Activated CD4-positive, alpha-beta memory T cell treated with anti-CD3 and anti-CD28 coated beads, Interleukin-2, amount 10 ng/mL, durations not matched to agents 7 days and 5 days (primary cell): ENCODE measurements around the gene UBTD1. TPM values are rescaled to one million over a fixed set of nuclear protein-coding genes. Genes with fewer than 3 reads are reported as not detected.
A peak's percentile ranks its signal among the peaks of the same experiment; 100 is the strongest.
"Not testable (repeated sequence)": the region's sequence is repeated elsewhere in the genome, so short reads cannot be mapped to it uniquely, and the experiment has no call there.

Experiments
- CTCF ChIA-PET: fragments of 350-600 bp; sonication (Branson Sonifier 250); formaldehyde crosslinking; loops from one replicate; lab custom pipeline; 2021; ENCODE audit warnings: antibody characterized with exemption, inconsistent platforms; lab: Charles Lee
- POLR2A ChIA-PET: fragments of 350-600 bp; sonication (Branson Sonifier 250); formaldehyde crosslinking; loops from one replicate; lab custom pipeline; 2021; ENCODE audit warnings: antibody characterized with exemption; lab: Charles Lee
- DNase-seq: peaks from one replicate; pipeline ENCODE4 v3.0.0-alpha.2; 2020
- H3K27ac Mint-ChIP-seq: one replicate; pipeline ENCODE4 v1.8.0; 2021; ENCODE audit warnings: mild to moderate bottlenecking, mixed read lengths
- H3K27me3 Mint-ChIP-seq: one replicate; pipeline ENCODE4 v1.8.0; 2021; ENCODE audit warnings: mixed read lengths
- H3K36me3 Mint-ChIP-seq: one replicate; pipeline ENCODE4 v1.8.0; 2021; ENCODE audit warnings: low read depth, mixed read lengths
- H3K4me1 Mint-ChIP-seq: one replicate; pipeline ENCODE4 v1.8.0; 2021; ENCODE audit warnings: mixed read lengths
- H3K4me3 Mint-ChIP-seq: one replicate; pipeline ENCODE4 v1.8.0; 2021; ENCODE audit warnings: mild to moderate bottlenecking, mixed read lengths
- H3K9me3 Mint-ChIP-seq: one replicate; pipeline ENCODE4 v1.8.0; 2021; ENCODE audit warnings: mixed read lengths
- total RNA-seq, 2 experiments: library from RNA; stranded (reverse); gene quantifications; one replicate each; pipeline ENCODE4 v1.2.3, GENCODE V29; 2021

UBTD1 gene
- total RNA-seq, 2 experiments from 2014 or later = 1.4 to 1.6 TPM

DNA sequence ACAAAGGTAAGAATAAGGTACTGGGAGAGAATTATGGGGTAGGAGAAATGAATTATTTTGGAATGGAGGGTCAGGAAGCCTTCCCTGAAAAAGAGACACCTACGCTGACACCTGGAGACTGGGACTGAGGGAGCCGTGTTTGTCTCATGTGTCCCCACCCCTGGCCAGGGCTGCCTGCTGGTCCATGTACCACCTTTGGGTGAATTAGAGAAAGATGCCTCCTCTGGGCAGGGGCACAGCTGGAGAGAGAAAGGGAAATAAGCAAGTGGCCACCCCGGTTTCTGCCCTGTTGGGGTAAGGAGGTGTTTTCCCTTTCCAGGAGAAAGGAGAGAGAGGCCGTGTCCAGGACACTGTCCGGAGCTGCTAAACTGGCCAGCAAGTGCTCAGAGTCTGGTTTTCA lies 21.8 kb downstream of the UBTD1 start:
- CTCF ChIA-PET = no interaction called here
- H3K4me1 Mint-ChIP-seq = no peaks in the 10 kb centered on the region
- H3K36me3 Mint-ChIP-seq = no peaks in the 10 kb centered on the region
- POLR2A ChIA-PET = no interaction called here
- peaks cover 17% of the 10 kb centered on the region for H3K27me3 Mint-ChIP-seq
- no peak for DNase-seq
- no peaks in the 10 kb centered on the region for H3K9me3 Mint-ChIP-seq
- no peak overlapping the region for H3K27ac Mint-ChIP-seq
- H3K4me3 Mint-ChIP-seq = no peak overlapping the region

DNA sequence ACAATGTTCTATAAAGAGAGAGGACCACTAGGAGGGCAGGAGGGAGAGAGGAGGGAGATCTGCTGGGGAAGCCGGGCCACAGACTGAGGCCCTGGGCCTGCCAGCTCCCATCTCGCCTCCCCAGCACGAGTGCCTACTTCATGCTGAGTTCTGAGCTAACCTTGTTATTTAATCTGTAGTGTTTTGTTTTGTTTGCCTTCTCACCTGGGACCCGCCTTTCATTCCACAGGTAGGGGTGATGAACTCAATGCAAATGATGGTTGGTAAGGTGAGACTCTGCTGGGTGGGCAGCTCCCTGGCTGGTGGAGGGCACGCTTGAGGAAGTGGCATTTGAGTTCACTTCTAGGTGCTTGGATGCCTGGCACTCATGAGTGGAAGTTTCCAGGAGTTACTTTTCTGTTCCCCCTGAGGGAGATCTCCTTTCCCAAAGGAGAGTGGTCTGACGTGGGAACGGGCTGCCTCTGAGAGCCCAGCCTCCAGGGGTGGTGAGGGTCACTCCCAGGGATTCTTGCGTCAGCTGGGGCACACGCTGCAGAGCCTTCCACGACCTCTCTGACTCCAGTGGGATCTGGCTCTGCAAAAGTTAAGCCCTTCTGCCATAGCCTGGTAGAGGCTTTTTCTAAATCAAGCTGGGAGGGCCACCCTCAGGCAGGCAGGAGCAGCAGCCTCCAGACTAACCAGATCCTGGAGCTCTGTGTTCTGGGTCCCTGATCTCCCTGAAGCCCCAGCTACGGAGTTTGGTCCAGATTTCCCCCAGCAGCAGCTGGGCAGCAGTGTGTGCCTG lies 22.4 kb downstream of the UBTD1 start:
- ChIA-PET CTCF (interaction anchor here (1.4 kb wide), 1 partner anchor 31 kb away, joined by 4 read pairs; no protein-coding TSS in a partner anchor), POLR2A (no interaction called here)
- Mint-ChIP-seq H3K4me3 (no peak overlapping the region), H3K27me3 (peaks cover 17% of the 10 kb centered on the region), H3K27ac (no peak overlapping the region), H3K36me3 (no peaks in the 10 kb centered on the region), H3K4me1 (no peaks in the 10 kb centered on the region), H3K9me3 (no peaks in the 10 kb centered on the region)
- DNase-seq = no peak

DNA sequence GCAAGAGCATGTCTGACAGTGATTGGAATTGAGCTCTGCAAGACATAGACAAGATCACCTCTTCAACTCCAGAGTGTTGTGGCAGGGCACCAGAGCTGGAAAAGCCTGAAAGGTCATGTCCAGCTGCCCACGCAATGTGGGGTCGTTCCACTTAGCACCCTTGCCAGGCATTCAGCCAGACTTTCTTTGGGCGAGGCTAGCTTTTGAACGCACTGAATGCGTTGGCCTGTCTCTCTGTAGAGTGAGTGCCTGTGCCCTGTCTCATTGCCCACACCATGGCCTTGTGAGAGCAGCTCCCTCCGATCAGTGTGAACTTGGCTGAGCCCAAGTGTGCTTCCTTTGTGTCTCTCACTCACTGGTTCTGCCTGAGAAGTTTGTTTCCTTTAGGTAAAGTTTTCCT lies 23.3 kb downstream of the UBTD1 start:
- POLR2A ChIA-PET = interaction anchor here (1.0 to 1.4 kb wide), 3 partner anchors 24 to 28 kb away, joined by 3 read pairs; no protein-coding TSS in a partner anchor
- H3K9me3 Mint-ChIP-seq = no peaks in the 10 kb centered on the region
- H3K27me3 Mint-ChIP-seq = peaks cover 17% of the 10 kb centered on the region
- no peaks in the 10 kb centered on the region for H3K4me1 Mint-ChIP-seq
- H3K36me3 Mint-ChIP-seq = no peaks in the 10 kb centered on the region
- DNase-seq = no peak
- H3K4me3 Mint-ChIP-seq = no peak overlapping the region
- CTCF ChIA-PET = interaction anchor here (1.4 kb wide), 1 partner anchor 30 kb away, joined by 4 read pairs; no protein-coding TSS in a partner anchor
- H3K27ac Mint-ChIP-seq = no peak overlapping the region

DNA sequence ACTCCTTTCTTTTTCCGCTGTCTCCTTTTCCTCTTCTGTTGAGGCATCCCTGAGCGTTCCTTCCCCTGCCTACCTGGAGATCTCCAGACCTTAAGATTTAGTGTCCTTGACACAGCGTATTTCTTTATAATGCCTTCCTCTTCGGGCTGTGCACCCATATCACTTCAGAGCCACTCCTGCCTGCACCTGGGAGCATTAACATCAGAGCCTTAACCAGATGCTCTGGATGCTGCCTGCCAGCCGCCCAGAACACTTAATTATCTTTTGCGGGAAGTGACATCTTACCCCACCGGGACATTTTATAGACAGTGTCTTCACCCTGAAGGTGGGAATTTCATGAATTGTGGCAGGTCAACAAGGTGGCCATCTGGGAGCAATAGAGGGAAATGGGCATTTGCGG lies 24.2 kb downstream of the UBTD1 start:
- Mint-ChIP-seq H3K36me3 (no peaks in the 10 kb centered on the region), H3K4me1 (no peaks in the 10 kb centered on the region), H3K9me3 (no peaks in the 10 kb centered on the region), H3K4me3 (no peak overlapping the region), H3K27me3 (peaks cover 17% of the 10 kb centered on the region), H3K27ac (no peak overlapping the region)
- CTCF ChIA-PET = no interaction called here
- POLR2A ChIA-PET = interaction anchor here (1.2 to 1.4 kb wide), 2 partner anchors 25 to 29 kb away, joined by 3 read pairs; no protein-coding TSS in a partner anchor
- DNase-seq = no peak

DNA sequence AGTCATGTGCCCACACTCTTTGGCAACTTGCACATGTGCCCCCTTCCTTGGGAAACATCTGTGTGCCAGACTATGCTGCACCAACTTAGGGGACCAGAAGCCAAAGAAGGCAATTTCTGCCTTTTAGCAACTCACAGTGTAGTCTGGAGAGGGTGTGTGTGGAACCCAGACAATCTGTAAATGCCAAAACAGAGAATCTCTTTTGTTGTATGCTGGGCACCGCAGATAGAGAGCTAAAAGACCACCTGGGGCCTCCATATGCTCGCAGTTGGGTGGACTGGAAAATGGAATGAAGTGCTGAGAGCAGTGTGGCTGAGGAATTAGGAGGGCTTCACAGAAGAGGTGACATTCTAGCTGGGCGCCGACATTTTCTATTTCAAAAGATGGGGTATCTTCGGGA lies 26.4 kb downstream of the UBTD1 start:
- H3K27me3 Mint-ChIP-seq = peaks cover 9% of the 10 kb centered on the region
- H3K9me3 Mint-ChIP-seq = no peaks in the 10 kb centered on the region
- H3K4me3 Mint-ChIP-seq = no peak overlapping the region
- no peaks in the 10 kb centered on the region for H3K4me1 Mint-ChIP-seq
- no peak overlapping the region for H3K27ac Mint-ChIP-seq
- POLR2A ChIA-PET = no interaction called here
- CTCF ChIA-PET = no interaction called here
- DNase-seq = no peak
- H3K36me3 Mint-ChIP-seq = no peaks in the 10 kb centered on the region

DNA sequence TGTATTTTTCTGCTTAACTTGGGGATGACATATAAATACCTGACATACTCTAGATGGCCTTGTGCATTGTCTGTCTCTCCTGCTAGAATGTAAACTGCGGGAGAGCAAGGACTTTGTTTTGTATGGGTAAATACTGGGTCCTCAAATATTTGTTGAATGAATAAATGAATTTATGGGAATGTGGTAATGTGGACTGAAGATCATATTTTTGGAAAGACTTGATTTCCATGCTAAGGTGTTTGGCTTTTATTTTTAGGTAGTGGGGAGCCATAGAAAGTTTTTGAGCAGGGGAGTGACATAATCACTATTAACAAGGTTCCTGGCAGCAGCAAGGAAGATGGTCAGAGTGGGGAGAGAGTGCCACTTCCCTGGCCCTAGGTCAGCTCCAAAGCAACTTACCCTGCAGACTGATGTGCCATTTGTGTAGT lies 27.0 kb downstream of the UBTD1 start:
- ChIA-PET CTCF (no interaction called here), POLR2A (no interaction called here)
- H3K27me3 Mint-ChIP-seq = peaks cover 7% of the 10 kb centered on the region
- no peak for DNase-seq
- H3K27ac Mint-ChIP-seq = no peak overlapping the region
- no peaks in the 10 kb centered on the region for H3K4me1 Mint-ChIP-seq
- H3K9me3 Mint-ChIP-seq = no peaks in the 10 kb centered on the region
- H3K4me3 Mint-ChIP-seq = no peak overlapping the region
- H3K36me3 Mint-ChIP-seq = no peaks in the 10 kb centered on the region

DNA sequence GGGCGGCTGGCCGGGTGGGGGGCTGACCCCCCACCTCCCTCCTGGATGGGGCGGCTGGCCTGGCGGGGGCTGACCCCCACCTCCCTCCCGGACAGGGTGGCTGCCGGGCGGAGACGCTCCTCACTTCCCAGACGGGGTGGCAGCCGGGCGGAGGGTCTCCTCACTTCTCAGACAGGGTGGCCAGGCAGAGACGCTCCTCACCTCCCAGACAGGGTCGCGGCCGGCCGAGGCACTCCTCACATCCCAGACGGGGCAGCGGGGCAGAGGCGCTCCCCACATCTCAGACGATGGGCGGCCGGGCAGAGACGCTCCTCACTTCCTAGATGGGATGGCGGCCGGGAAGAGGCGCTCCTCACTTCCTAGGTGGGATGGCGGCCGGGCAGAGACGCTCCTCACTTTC lies 30.2 kb downstream of the UBTD1 start:
- H3K36me3 Mint-ChIP-seq, H3K27ac Mint-ChIP-seq, H3K4me3 Mint-ChIP-seq, POLR2A ChIA-PET, H3K9me3 Mint-ChIP-seq, H3K27me3 Mint-ChIP-seq, CTCF ChIA-PET, DNase-seq, H3K4me1 Mint-ChIP-seq: not testable (repeated sequence)

DNA sequence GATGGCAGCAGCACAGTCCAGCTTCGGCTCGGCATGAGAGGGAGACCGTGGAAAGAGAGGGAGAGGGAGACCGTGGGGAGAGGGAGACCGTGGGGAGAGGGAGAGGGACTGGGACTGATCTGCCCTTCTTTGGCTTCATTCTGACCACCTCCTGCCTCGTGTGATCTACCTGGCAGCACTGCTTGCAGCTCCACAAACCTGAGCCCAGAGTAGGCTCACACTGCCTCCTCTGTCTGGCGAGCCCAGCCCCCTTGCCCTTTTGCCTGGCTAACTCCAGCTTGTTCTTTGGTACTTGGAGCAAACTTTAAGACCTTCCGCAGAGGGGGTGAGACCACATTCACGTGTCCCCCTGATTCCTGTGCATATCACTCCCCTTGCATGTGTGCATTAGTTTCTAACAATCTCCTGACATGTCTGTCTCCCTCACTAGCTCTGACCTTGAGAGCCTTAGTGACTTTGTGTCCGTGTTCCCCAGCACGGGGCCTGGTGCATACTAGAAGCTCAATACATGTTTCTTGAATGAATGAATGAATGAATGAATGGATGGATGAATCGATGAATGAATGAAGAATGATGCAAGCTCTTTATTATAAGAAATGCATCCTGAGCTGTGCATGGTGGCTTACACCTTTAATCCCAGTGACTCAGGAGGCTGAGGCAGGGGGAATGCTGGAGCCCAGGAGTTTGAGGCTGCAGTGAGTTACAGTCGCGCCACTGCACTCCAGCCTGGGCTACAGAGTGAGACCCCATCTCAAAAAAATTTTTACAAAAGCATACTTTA lies 31.2 kb downstream of the UBTD1 start:
- H3K4me3 Mint-ChIP-seq = no peak overlapping the region
- ChIA-PET CTCF (no interaction called here), POLR2A (no interaction called here)
- DNase-seq = no peak
- no peak overlapping the region for H3K27ac Mint-ChIP-seq
- H3K36me3 Mint-ChIP-seq = no peaks in the 10 kb centered on the region
- H3K9me3 Mint-ChIP-seq = no peaks in the 10 kb centered on the region
- no peaks in the 10 kb centered on the region for H3K27me3 Mint-ChIP-seq
- H3K4me1 Mint-ChIP-seq = no peaks in the 10 kb centered on the region

DNA sequence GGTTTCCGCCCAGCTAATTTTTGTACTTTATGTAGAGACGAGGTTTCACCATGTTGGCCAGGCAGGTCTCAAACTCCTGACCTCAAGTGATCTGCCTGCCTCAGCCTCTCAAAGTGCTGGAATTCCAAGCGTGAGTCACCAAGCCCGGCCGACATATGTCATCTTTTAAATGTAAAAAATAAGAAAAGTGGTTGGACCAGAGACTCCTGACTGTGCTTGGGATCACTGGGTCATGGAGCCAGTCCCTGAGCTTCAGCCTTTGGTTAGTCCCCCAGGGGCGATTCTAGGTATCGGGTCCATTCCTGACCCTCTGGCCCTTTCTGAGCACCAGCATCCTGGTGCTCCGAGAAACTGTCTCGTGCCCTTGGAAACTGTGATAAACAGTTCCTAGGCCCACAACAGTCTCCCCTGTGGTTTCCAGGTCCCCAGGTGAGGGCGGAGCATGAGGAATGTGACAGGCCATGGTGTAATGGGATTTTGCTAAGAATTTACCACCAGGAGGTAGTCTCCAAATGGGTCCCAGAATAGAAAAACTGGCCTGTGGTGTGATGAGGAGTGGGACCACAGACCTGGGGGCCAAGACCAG lies 32.8 kb downstream of the UBTD1 start:
- Mint-ChIP-seq H3K9me3 (no peaks in the 10 kb centered on the region), H3K4me1 (no peaks in the 10 kb centered on the region), H3K27me3 (no peaks in the 10 kb centered on the region), H3K27ac (no peak overlapping the region), H3K36me3 (no peaks in the 10 kb centered on the region), H3K4me3 (no peak overlapping the region)
- ChIA-PET CTCF (no interaction called here), POLR2A (no interaction called here)
- DNase-seq = no peak

DNA sequence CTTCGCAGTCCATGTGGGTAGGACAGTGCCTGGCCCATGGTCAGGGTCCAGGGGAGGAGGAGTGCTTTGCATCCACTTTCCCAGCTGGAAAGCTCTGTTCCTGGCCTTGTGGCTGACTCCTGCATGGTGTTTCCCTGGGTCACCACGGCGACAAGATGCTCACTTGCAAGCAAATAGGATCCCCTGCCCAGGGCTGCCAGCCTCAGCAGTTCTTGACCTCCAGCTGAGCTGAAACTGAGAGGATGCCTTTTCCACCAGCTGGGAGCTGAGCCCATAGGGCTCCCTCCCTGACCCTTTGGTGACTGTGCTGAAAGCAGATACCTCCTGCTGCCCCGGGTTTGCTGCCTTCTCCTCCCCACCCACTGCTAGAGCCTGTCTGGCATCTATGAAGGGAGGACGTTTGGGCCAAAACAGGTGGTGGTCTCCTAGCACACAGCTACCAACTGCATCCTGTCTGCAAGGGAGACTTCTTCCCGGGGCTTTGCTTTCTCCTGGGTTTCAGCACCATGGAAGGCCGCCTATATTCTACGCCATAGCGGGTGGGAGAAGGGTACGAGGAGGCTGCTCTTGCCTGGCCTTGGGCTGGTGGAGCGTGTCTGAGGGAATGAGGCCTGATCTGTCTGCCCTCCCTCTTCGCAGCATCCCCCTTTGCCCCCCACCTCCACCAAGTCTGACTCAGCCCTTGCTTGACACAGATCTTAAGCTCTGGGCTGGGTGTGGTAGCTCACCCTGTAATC lies 34.4 kb downstream of the UBTD1 start:
- CTCF ChIA-PET = interaction anchor here (0.9 to 5.4 kb wide), 3 partner anchors 18 to 52 kb away, joined by 4 to 53 read pairs (median 9); no protein-coding TSS in a partner anchor
- no peak overlapping the region for H3K27ac Mint-ChIP-seq
- H3K36me3 Mint-ChIP-seq = no peaks in the 10 kb centered on the region
- no peaks in the 10 kb centered on the region for H3K27me3 Mint-ChIP-seq
- no peaks in the 10 kb centered on the region for H3K4me1 Mint-ChIP-seq
- no peaks in the 10 kb centered on the region for H3K9me3 Mint-ChIP-seq
- H3K4me3 Mint-ChIP-seq = no peak overlapping the region
- no peak for DNase-seq
- POLR2A ChIA-PET = no interaction called here

DNA sequence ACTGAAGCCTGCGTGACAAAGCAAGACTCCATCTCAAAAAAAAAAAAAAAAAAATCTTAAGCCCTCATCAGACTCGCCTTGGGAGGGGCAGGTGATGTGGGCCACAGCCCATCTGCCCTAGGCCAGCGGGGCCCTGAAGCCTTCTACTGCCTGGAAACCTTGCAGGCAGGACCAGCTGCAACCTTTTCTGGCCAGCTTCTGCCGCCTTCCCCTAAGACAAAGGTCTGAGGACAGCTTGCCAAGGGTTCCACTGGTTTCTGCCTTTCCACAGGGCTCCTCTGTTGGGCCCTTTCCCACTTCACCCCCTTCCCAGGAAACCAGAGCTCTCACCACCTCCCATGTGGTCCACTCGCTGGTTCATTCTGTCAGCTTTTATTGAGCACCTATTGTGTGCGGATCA lies 35.2 kb downstream of the UBTD1 start:
- POLR2A ChIA-PET = no interaction called here
- no peaks in the 10 kb centered on the region for H3K9me3 Mint-ChIP-seq
- CTCF ChIA-PET = interaction anchor here (0.8 to 5.4 kb wide), 13 partner anchors 9 to 153 kb away, joined by 3 to 53 read pairs (median 4); partner anchors contain the start of genes ANKRD2 and AVPI1
- no peaks in the 10 kb centered on the region for H3K4me1 Mint-ChIP-seq
- no peak overlapping the region for H3K27ac Mint-ChIP-seq
- H3K4me3 Mint-ChIP-seq = no peak overlapping the region
- H3K27me3 Mint-ChIP-seq = no peaks in the 10 kb centered on the region
- no peaks in the 10 kb centered on the region for H3K36me3 Mint-ChIP-seq
- DNase-seq = no peak

DNA sequence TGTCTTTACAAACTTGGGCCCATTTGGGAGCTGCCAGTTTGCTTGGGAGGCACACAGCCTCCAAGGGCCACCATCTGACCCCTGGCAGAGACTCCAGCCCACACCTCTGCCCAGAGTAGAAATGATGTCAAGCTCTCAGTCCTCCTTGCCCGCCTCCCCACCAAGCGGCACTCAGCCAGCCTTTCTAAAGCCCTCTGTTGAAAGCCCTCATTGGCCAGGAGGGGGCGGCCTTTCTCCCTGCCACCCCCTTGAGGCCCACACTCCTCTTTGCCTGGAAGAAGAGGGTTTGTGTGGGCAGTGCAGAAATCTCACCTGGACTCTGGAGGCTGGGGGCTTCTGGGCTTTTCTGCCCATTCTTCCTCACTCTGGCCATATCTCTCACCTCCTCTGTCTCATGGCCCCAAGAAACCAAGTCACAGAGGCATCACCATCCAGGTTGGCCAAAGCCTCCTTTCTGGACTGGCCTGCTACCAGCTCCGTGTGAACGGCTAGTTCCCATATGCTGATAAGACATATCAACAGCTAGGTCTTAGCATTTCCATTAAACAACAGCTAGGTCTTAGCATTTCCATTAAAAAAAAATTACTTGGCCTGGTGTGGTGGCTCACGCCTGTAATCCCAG lies 36.1 kb downstream of the UBTD1 start:
- Mint-ChIP-seq H3K9me3 (no peaks in the 10 kb centered on the region), H3K36me3 (no peaks in the 10 kb centered on the region), H3K27ac (no peak overlapping the region), H3K27me3 (no peaks in the 10 kb centered on the region), H3K4me3 (no peak overlapping the region), H3K4me1 (no peaks in the 10 kb centered on the region)
- CTCF ChIA-PET = interaction anchor here (0.8 to 5.4 kb wide), 14 partner anchors 8 to 152 kb away, joined by 3 to 53 read pairs (median 4); partner anchors contain the start of genes ANKRD2 and AVPI1
- peak; percentile 49 for DNase-seq
- POLR2A ChIA-PET = interaction anchor here (1.2 kb wide), 1 partner anchor 36 kb away, joined by 3 read pairs; the partner anchor contains the start of gene UBTD1
